Epithelial cell of proximal tubule (primary cell): Measurements from ENCODE around the gene FCHO2. TPM values are rescaled to one million over a fixed set of nuclear protein-coding genes. Genes with fewer than 3 reads are reported as not detected.

ENCODE experiments used
- DNase-seq: peaks from one replicate; pipeline ENCODE4 v3.0.0-alpha.2; 2011; ENCODE audit warnings: low read depth
- H3K4me3 ChIP-seq: 2 replicates; pipeline ENCODE4 v1.5.1; 2011; ENCODE audit warnings: low read depth, mild to moderate bottlenecking, low read length
- CTCF ChIP-seq: conservative IDR thresholded peaks from 2 replicates; pipeline ENCODE4 v1.5.1; 2012; ENCODE audit warnings: low read depth, mild to moderate bottlenecking, low read length
- total RNA-seq: library from RNA; depleted of rRNA; stranded (reverse); fragments of >200 nt; gene quantifications from 2 replicates; pipeline ENCODE4 v1.2.3, GENCODE V29; 2015

Gene FCHO2
- total RNA-seq, 1 donor from 2014 or later = 5.5 TPM

GRCh38 chr5:73045623-73046022 is 89.8 kb downstream of the FCHO2 start:
- no peak for DNase-seq
- no peak overlapping the region for H3K4me3 ChIP-seq
- no peak for TF ChIP-seq CTCF

GRCh38 chr5:73061593-73061992 is 105.8 kb downstream of the FCHO2 start:
- no peak for DNase-seq
- no peak overlapping the region for H3K4me3 ChIP-seq
- no peak for TF ChIP-seq CTCF

GRCh38 chr5:73066466-73066865 is 110.6 kb downstream of the FCHO2 start:
- no peak for DNase-seq
- TF ChIP-seq CTCF = no peak
- no peak overlapping the region for H3K4me3 ChIP-seq

- TF ChIP-seq CTCF = no peak
- DNase-seq = no peak
Observed at GRCh38 chr5:73067213-73067612, 111.4 kb downstream of the FCHO2 start.

GRCh38 chr5:73081093-73081492 is 125.3 kb downstream of the FCHO2 start:
- H3K4me3 ChIP-seq = no peak overlapping the region
- DNase-seq = no peak
- TF ChIP-seq CTCF = no peak

More at GRCh38 chr5:73067213-73067612, 111.4 kb downstream of the FCHO2 start:
- no peak overlapping the region for H3K4me3 ChIP-seq

- no peak overlapping the region for H3K4me3 ChIP-seq
- TF ChIP-seq CTCF = no peak
- DNase-seq = no peak
Observed at GRCh38 chr5:73088026-73088425, 132.2 kb downstream of the FCHO2 start.

GRCh38 chr5:73093943-73094342 is 138.1 kb downstream of the FCHO2 start:
- H3K4me3 ChIP-seq = no peak overlapping the region
- no peak for DNase-seq
- no peak for TF ChIP-seq CTCF
